ENCODE data around the gene DCST2.

- TF ChIP-seq, protein P1, sequence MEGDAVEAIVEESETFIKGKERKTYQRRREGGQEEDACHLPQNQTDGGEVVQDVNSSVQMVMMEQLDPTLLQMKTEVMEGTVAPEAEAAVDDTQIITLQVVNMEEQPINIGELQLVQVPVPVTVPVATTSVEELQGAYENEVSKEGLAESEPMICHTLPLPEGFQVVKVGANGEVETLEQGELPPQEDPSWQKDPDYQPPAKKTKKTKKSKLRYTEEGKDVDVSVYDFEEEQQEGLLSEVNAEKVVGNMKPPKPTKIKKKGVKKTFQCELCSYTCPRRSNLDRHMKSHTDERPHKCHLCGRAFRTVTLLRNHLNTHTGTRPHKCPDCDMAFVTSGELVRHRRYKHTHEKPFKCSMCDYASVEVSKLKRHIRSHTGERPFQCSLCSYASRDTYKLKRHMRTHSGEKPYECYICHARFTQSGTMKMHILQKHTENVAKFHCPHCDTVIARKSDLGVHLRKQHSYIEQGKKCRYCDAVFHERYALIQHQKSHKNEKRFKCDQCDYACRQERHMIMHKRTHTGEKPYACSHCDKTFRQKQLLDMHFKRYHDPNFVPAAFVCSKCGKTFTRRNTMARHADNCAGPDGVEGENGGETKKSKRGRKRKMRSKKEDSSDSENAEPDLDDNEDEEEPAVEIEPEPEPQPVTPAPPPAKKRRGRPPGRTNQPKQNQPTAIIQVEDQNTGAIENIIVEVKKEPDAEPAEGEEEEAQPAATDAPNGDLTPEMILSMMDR (IDR thresholded peaks at IDR 0.05), result no peak
- no peak for TF ChIP-seq POLR2A (IDR thresholded peaks at IDR 0.05)
Observed at GRCh38 chr1:155051777-155052398, 18.3 kb upstream of the DCST2 start.

Data from lower leg skin (tissue), 3 donors.